Astrocyte (in vitro differentiated cells and primary cell): ENCODE results near the gene CAPRIN1. TPM values are rescaled to one million over a fixed set of nuclear protein-coding genes. Genes with fewer than 3 reads are reported as not detected.

ENCODE experiments used
- DNase-seq: peaks from one replicate; pipeline ENCODE4 v3.0.0-alpha.2; 2010; ENCODE audit warnings: low read depth
- FAIRE-seq: peaks from 2 replicates; lab custom pipeline; 2011; peaks lifted over from hg19 to GRCh38; lab: Jason Lieb, UNC
- H2AFZ ChIP-seq: 2 replicates; pipeline ENCODE4 v1.6.0; 2012; ENCODE audit warnings: low read depth, low read length, inconsistent platforms
- H3K27ac ChIP-seq: 2 replicates; pipeline ENCODE4 v1.5.1; 2011; ENCODE audit warnings: low read depth, low read length, inconsistent platforms
- H3K27me3 ChIP-seq: 2 replicates; pipeline ENCODE4 v1.6.0; 2011; ENCODE audit warnings: low read length, inconsistent platforms; ENCODE audit not compliant: insufficient read depth
- H3K36me3 ChIP-seq: 2 replicates; pipeline ENCODE4 v1.5.1; 2011; ENCODE audit warnings: low read length, inconsistent platforms; ENCODE audit not compliant: insufficient read depth
- H3K4me1 ChIP-seq: 2 replicates; pipeline ENCODE4 v1.5.1; 2011; ENCODE audit warnings: low read length, inconsistent platforms; ENCODE audit not compliant: insufficient read depth
- H3K4me2 ChIP-seq: 2 replicates; pipeline ENCODE4 v1.6.0; 2012; ENCODE audit warnings: low read length, inconsistent platforms
- H3K4me3 ChIP-seq: 2 replicates; pipeline ENCODE4 v1.5.1; 2011; ENCODE audit warnings: low read depth, mild to moderate bottlenecking, low read length, inconsistent platforms; ENCODE audit not compliant: insufficient read depth
- H3K79me2 ChIP-seq: 2 replicates; pipeline ENCODE4 v1.6.0; 2012; ENCODE audit warnings: mild to moderate bottlenecking, low read length, inconsistent platforms; ENCODE audit not compliant: insufficient read depth
- H3K9ac ChIP-seq: 2 replicates; pipeline ENCODE4 v1.6.0; 2012; ENCODE audit warnings: mild to moderate bottlenecking, low read length, inconsistent platforms
- H3K9me3 ChIP-seq: 2 replicates; pipeline ENCODE4 v1.5.1; 2012; ENCODE audit warnings: low read depth, mild to moderate bottlenecking, low read length, inconsistent platforms; ENCODE audit not compliant: insufficient read depth
- H4K20me1 ChIP-seq: 2 replicates; pipeline ENCODE4 v1.6.0; 2012; ENCODE audit warnings: low read length, inconsistent platforms; ENCODE audit not compliant: insufficient read depth
- H3K27ac Mint-ChIP-seq: one replicate; pipeline ENCODE4 v1.8.0; 2021; ENCODE audit warnings: mild to moderate bottlenecking, mixed read lengths; ENCODE audit not compliant: unreplicated experiment
- H3K27me3 Mint-ChIP-seq: one replicate; pipeline ENCODE4 v1.8.0; 2021; ENCODE audit warnings: low read depth, mixed read lengths; ENCODE audit not compliant: unreplicated experiment
- H3K36me3 Mint-ChIP-seq: one replicate; pipeline ENCODE4 v1.8.0; 2021; ENCODE audit warnings: low read depth, mixed read lengths; ENCODE audit not compliant: unreplicated experiment
- H3K4me1 Mint-ChIP-seq: one replicate; pipeline ENCODE4 v1.8.0; 2021; ENCODE audit warnings: low read depth, mixed read lengths; ENCODE audit not compliant: unreplicated experiment
- H3K4me3 Mint-ChIP-seq: one replicate; pipeline ENCODE4 v1.8.0; 2021; ENCODE audit warnings: mild to moderate bottlenecking, moderate library complexity, mixed read lengths; ENCODE audit not compliant: unreplicated experiment
- H3K9me3 Mint-ChIP-seq: one replicate; pipeline ENCODE4 v1.8.0; 2021; ENCODE audit warnings: mild to moderate bottlenecking, mixed read lengths; ENCODE audit not compliant: unreplicated experiment
- CTCF ChIP-seq: IDR thresholded peaks from 2 replicates; pipeline ENCODE4 v1.5.1; 2011; ENCODE audit warnings: low read depth, mild to moderate bottlenecking, inconsistent platforms, low read length, moderate library complexity; ENCODE audit not compliant: insufficient read depth
- EZH2 ChIP-seq: IDR thresholded peaks from 2 replicates; pipeline ENCODE4 v1.6.1; 2012; ENCODE audit warnings: mild to moderate bottlenecking, low read length, inconsistent platforms; ENCODE audit not compliant: insufficient read depth
- total RNA-seq: library from RNA; stranded (reverse); gene quantifications from 2 replicates; pipeline ENCODE4 v1.2.1, GENCODE V29; 2021

Gene CAPRIN1
- total RNA-seq, 1 donor from 2014 or later, result 309 TPM

GRCh38 chr11:34146411-34146810 is 94.9 kb downstream of the CAPRIN1 start:
- Mint-ChIP-seq H3K4me3 (no peak overlapping the region), H3K27me3 (no peaks in the 10 kb centered on the region), H3K9me3 (no peaks in the 10 kb centered on the region), H3K36me3 (peaks cover 23% of the 10 kb centered on the region), H3K4me1 (peaks cover 7% of the 10 kb centered on the region), H3K27ac (no peak overlapping the region)
- peaks cover 30% of the 10 kb centered on the region for H4K20me1 ChIP-seq
- H3K9me3 ChIP-seq, result no peaks in the 10 kb centered on the region
- no peak overlapping the region for H2AFZ ChIP-seq
- no peak for TF ChIP-seq EZH2
- no peak for TF ChIP-seq CTCF
- H3K4me2 ChIP-seq, result no peak overlapping the region
- H3K27me3 ChIP-seq, result no peaks in the 10 kb centered on the region
- no peaks in the 10 kb centered on the region for H3K79me2 ChIP-seq
- no peak for FAIRE-seq
- H3K27ac ChIP-seq, result no peak overlapping the region
- DNase-seq, result no peak
- no peak overlapping the region for H3K9ac ChIP-seq
- H3K36me3 ChIP-seq, result peaks cover 62% of the 10 kb centered on the region
- peaks cover 6% of the 10 kb centered on the region for H3K4me1 ChIP-seq
- H3K4me3 ChIP-seq, result no peak overlapping the region

DNA sequence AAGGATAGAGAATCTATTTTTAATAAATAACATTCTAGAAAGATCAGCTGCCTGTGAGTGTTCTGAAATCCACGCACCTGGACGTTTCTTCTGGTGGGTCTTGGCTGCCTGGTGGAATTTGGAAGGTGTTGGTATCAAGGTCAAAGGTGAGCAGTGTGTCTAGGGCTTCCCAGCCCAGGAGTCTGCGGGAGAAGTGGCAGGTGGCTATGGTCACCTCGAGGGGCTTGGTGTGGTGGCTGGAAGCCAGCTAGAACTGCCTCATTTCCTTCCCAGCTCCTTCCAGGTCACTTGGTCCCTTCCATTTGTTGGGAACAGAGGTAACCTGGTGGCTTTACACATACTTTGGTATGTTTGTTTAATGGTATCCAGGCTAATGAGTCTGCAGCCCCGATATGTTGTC is 95.3 kb downstream of the CAPRIN1 start:
- Mint-ChIP-seq H3K4me3 (no peak overlapping the region), H3K27ac (no peak overlapping the region), H3K9me3 (no peaks in the 10 kb centered on the region), H3K27me3 (no peaks in the 10 kb centered on the region), H3K36me3 (peaks cover 23% of the 10 kb centered on the region), H3K4me1 (peaks cover 7% of the 10 kb centered on the region)
- no peaks in the 10 kb centered on the region for H3K79me2 ChIP-seq
- DNase-seq (no peak), FAIRE-seq (no peak)
- H3K4me1 ChIP-seq, result peaks cover 6% of the 10 kb centered on the region
- H3K4me2 ChIP-seq, result no peak overlapping the region
- H3K4me3 ChIP-seq, result no peak overlapping the region
- no peak overlapping the region for H3K9ac ChIP-seq
- H3K27me3 ChIP-seq, result no peaks in the 10 kb centered on the region
- no peak overlapping the region for H3K27ac ChIP-seq
- H4K20me1 ChIP-seq, result peaks cover 34% of the 10 kb centered on the region
- no peak overlapping the region for H2AFZ ChIP-seq
- TF ChIP-seq CTCF, result no peak
- TF ChIP-seq EZH2, result no peak
- peaks cover 57% of the 10 kb centered on the region for H3K36me3 ChIP-seq
- no peaks in the 10 kb centered on the region for H3K9me3 ChIP-seq

DNA sequence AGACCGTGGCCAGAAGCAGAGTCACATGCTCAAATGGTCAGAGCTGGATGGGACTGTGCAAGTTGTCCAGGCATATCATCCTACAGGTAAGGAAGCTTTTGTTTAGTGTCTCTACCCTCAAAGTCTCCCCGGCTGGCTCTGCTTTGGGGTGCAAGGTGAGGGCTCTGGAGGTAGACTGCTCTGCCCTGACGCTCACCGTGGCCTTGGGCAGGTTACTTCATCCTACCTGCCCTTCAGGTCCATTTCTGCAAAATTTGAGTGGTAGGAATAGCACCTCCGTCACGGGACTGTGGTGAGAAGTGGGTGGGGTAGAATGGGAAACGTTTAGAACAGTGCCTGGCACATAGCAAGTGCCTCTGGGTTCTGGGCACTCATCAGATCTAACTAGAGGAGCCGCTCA is 96.0 kb downstream of the CAPRIN1 start:
- Mint-ChIP-seq H3K4me3 (no peak overlapping the region), H3K4me1 (peaks cover 7% of the 10 kb centered on the region), H3K36me3 (peaks cover 23% of the 10 kb centered on the region), H3K27me3 (no peaks in the 10 kb centered on the region), H3K9me3 (no peaks in the 10 kb centered on the region), H3K27ac (no peak overlapping the region)
- FAIRE-seq (no peak), DNase-seq (no peak)
- Histone ChIP-seq H3K4me3 (no peak overlapping the region), H3K4me1 (peaks cover 6% of the 10 kb centered on the region), H3K27me3 (no peaks in the 10 kb centered on the region), H3K36me3 (peaks cover 50% of the 10 kb centered on the region), H3K79me2 (no peaks in the 10 kb centered on the region), H3K9ac (no peak overlapping the region), H2AFZ (no peak overlapping the region), H3K9me3 (no peaks in the 10 kb centered on the region), H4K20me1 (peaks cover 40% of the 10 kb centered on the region), H3K27ac (no peak overlapping the region), H3K4me2 (no peak overlapping the region)
- TF ChIP-seq EZH2, result no peak
- TF ChIP-seq CTCF, result no peak
